ENCODE data around the gene NPW. TPM values are rescaled to one million over a fixed set of nuclear protein-coding genes. Genes with fewer than 3 reads are reported as not detected.

The NPW gene
- polyA plus RNA-seq, 1 donor (not counting 4 experiments of a cell fraction or from before 2014, with no cell fraction given): not detected

- Histone ChIP-seq H3K4me3 (ENCODE audit: control insufficient read depth in 2 of 3, extremely low read depth in 1 of 3, insufficient read depth in 2 of 3, low read depth in 1 of 3, low read length in 3 of 3) (no peak overlapping the region), H3K9me1 (ENCODE audit: control insufficient read depth, extremely low read depth, insufficient read depth, low read length) (no peaks in the 10 kb centered on the region), H3K79me2 (ENCODE audit: control insufficient read depth, insufficient read depth, low read length) (peaks cover 32% of the 10 kb centered on the region), H3K27me3 (ENCODE audit: control insufficient read depth, extremely low read depth, insufficient read depth, low read length) (no peaks in the 10 kb centered on the region), H3K36me3 (ENCODE audit: control insufficient read depth in 2 of 2, extremely low read depth in 1 of 2, insufficient read depth in 2 of 2, low read length in 2 of 2) (peaks cover 14 to 23% of the 10 kb centered on the region in 2 experiments), H3K4me1 (ENCODE audit: control insufficient read depth, extremely low read depth, insufficient read depth, low read length) (peaks cover 17% of the 10 kb centered on the region), H3K27ac (ENCODE audit: control insufficient read depth, insufficient read depth, low read length) (no peak overlapping the region), H4K20me1 (ENCODE audit: control insufficient read depth, extremely low read depth, insufficient read depth, low read length) (no peaks in the 10 kb centered on the region), H3K4me2 (ENCODE audit: control insufficient read depth, extremely low read depth, insufficient read depth, low read depth, low read length) (no peak overlapping the region), H3K9me3 (ENCODE audit: control insufficient read depth, low read depth, low read length) (no peaks in the 10 kb centered on the region), H2AFZ (ENCODE audit: control insufficient read depth, low read length) (no peak overlapping the region), H3K9ac (ENCODE audit: control insufficient read depth, extremely low read depth, insufficient read depth, low read length) (no peak overlapping the region)
- FAIRE-seq (no peak), DNase-seq (ENCODE audit: low read depth, low spot score) (no peak)
- dilution Hi-C loops (cut with MboI; ENCODE audit: extremely low pct_ligation_motif_present, low sequenced_read_pairs): no loop called here
- no peak for TF ChIP-seq EZH2 (IDR thresholded peaks at IDR 0.05; ENCODE audit: low read length)
- TF ChIP-seq CTCF (optimal IDR thresholded peaks at IDR 0.05 in 1 of 3, IDR thresholded peaks at IDR 0.05 in 1 of 3, conservative IDR thresholded peaks at IDR 0.05 in 1 of 3; ENCODE audit: extremely low read depth in 1 of 3, insufficient read depth in 2 of 3, low read length in 3 of 3): no peak
Observed at GRCh38 chr16:1974157-1975070, 45.2 kb upstream of the NPW start.

- H3K79me2 ChIP-seq (ENCODE audit: control insufficient read depth, insufficient read depth, low read length): peaks cover 32% of the 10 kb centered on the region
- H3K36me3 ChIP-seq (ENCODE audit: control insufficient read depth in 2 of 2, extremely low read depth in 1 of 2, insufficient read depth in 2 of 2, low read length in 2 of 2): peaks cover 14 to 23% of the 10 kb centered on the region in 2 experiments
- dilution Hi-C loops (cut with MboI; ENCODE audit: extremely low pct_ligation_motif_present, low sequenced_read_pairs): no loop called here
- H3K9me3 ChIP-seq (ENCODE audit: control insufficient read depth, low read depth, low read length): no peaks in the 10 kb centered on the region
- H3K27ac ChIP-seq (ENCODE audit: control insufficient read depth, insufficient read depth, low read length): no peak overlapping the region
- H3K9me1 ChIP-seq (ENCODE audit: control insufficient read depth, extremely low read depth, insufficient read depth, low read length): no peaks in the 10 kb centered on the region
- no peak for FAIRE-seq
- H3K4me1 ChIP-seq (ENCODE audit: control insufficient read depth, extremely low read depth, insufficient read depth, low read length): peaks cover 29% of the 10 kb centered on the region
- H2AFZ ChIP-seq (ENCODE audit: control insufficient read depth, low read length): no peak overlapping the region
- no peak overlapping the region for H3K4me3 ChIP-seq (ENCODE audit: control insufficient read depth in 2 of 3, extremely low read depth in 1 of 3, insufficient read depth in 2 of 3, low read depth in 1 of 3, low read length in 3 of 3)
- H3K27me3 ChIP-seq (ENCODE audit: control insufficient read depth, extremely low read depth, insufficient read depth, low read length): peaks cover 3% of the 10 kb centered on the region
- H3K4me2 ChIP-seq (ENCODE audit: control insufficient read depth, extremely low read depth, insufficient read depth, low read depth, low read length): no peak overlapping the region
- no peak overlapping the region for H3K9ac ChIP-seq (ENCODE audit: control insufficient read depth, extremely low read depth, insufficient read depth, low read length)
- H4K20me1 ChIP-seq (ENCODE audit: control insufficient read depth, extremely low read depth, insufficient read depth, low read length): no peaks in the 10 kb centered on the region
- TF ChIP-seq EZH2 (IDR thresholded peaks at IDR 0.05; ENCODE audit: low read length) (no peak), CTCF (optimal IDR thresholded peaks at IDR 0.05 in 1 of 3, IDR thresholded peaks at IDR 0.05 in 1 of 3, conservative IDR thresholded peaks at IDR 0.05 in 1 of 3; ENCODE audit: extremely low read depth in 1 of 3, insufficient read depth in 2 of 3, low read length in 3 of 3) (no peak)
- no peak for DNase-seq (ENCODE audit: low read depth, low spot score)
Observed at GRCh38 chr16:1975432-1976215, 44.0 kb upstream of the NPW start.

Data from keratinocyte (primary cell).